NB4 (cell line): Measurements from ENCODE around the gene IHH.

Experiments
- POLR2A ChIP-seq: IDR thresholded peaks from 2 replicates; pipeline ENCODE4 v1.6.1; 2011; ENCODE audit warnings: mild to moderate bottlenecking; ENCODE audit not compliant: insufficient read length; ENCODE audit errors: extremely low read depth
- TF ChIP-seq, protein P1 (sequence below): IDR thresholded peaks from one replicate; pipeline ENCODE4 v1.5.1; 2012; ENCODE audit warnings: low read depth, low read length
- TF ChIP-seq, protein P2 (sequence below): IDR thresholded peaks from 2 replicates; pipeline ENCODE4 v1.6.1; 2011; ENCODE audit warnings: low read depth, low read length

DNA sequence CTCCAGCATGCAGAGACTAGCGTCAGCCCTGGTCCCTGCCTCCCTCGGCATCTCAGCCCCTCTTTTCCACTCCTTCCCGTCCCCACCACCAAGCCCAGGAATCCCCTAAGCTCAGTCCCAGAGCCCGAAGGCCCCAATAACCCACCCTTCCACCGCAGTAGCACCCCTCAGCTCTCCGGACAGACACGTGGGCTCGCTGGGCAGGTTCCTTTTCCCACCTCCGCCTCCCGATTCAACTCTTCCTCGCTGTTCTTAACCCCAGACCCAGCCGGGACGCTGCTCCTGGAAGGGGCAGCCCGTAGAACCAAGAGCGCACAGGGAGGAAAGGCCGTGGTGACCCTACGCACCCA, 1.4 kb downstream of the IHH start:
- TF ChIP-seq, protein P1, sequence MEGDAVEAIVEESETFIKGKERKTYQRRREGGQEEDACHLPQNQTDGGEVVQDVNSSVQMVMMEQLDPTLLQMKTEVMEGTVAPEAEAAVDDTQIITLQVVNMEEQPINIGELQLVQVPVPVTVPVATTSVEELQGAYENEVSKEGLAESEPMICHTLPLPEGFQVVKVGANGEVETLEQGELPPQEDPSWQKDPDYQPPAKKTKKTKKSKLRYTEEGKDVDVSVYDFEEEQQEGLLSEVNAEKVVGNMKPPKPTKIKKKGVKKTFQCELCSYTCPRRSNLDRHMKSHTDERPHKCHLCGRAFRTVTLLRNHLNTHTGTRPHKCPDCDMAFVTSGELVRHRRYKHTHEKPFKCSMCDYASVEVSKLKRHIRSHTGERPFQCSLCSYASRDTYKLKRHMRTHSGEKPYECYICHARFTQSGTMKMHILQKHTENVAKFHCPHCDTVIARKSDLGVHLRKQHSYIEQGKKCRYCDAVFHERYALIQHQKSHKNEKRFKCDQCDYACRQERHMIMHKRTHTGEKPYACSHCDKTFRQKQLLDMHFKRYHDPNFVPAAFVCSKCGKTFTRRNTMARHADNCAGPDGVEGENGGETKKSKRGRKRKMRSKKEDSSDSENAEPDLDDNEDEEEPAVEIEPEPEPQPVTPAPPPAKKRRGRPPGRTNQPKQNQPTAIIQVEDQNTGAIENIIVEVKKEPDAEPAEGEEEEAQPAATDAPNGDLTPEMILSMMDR, result no peak
- TF ChIP-seq, protein P2, sequence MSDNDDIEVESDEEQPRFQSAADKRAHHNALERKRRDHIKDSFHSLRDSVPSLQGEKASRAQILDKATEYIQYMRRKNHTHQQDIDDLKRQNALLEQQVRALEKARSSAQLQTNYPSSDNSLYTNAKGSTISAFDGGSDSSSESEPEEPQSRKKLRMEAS, result no peak
- no peak for TF ChIP-seq POLR2A
